Colonic mucosa (tissue), 4 donors: Measurements from ENCODE around the gene RGS12. TPM values are rescaled to one million over a fixed set of nuclear protein-coding genes. Genes with fewer than 3 reads are reported as not detected.

ENCODE experiments used
- DNase-seq: peaks from one replicate; pipeline ENCODE4 v3.0.0-alpha.2; 2020
- H3K27ac ChIP-seq: fragments of 200-600 bp; one replicate; pipeline ENCODE4 v1.8.0; 2021
- H3K27me3 ChIP-seq: fragments of 200-600 bp; one replicate; pipeline ENCODE4 v1.8.0; 2021
- H3K36me3 ChIP-seq: fragments of 200-600 bp; one replicate; pipeline ENCODE4 v1.8.0; 2021
- H3K4me1 ChIP-seq: fragments of 200-600 bp; one replicate; pipeline ENCODE4 v1.8.0; 2021; ENCODE audit warnings: mild to moderate bottlenecking
- H3K4me3 ChIP-seq: fragments of 200-600 bp; one replicate; pipeline ENCODE4 v1.8.0; 2021
- H3K9ac ChIP-seq, 2 donors: one replicate each; pipeline ENCODE4 v1.7.0; 2013; ENCODE audit warnings: control low read depth in 2 of 2, low read depth in 2 of 2, low read length in 2 of 2
- H3K9me3 ChIP-seq: fragments of 200-600 bp; one replicate; pipeline ENCODE4 v1.8.0; 2021
- intact Hi-C: fragments of 100-400 bp; cut with DNase I; formaldehyde crosslinking; loops from one replicate; pipeline ENCODE4 v1.14.1; 2022
- total RNA-seq, 2 donors: library from RNA; stranded (reverse); fragmentation: NEBNext Ultra II Directional in 1 of 2; extraction: Animal tissue kit (Norgen Biotek cat#: 25700) in 1 of 2; gene quantifications; one replicate each; pipeline ENCODE4 v1.2.1, GENCODE V29; 2021
- TF ChIP-seq, protein P1 (sequence below): fragments of 200-600 bp; IDR thresholded peaks from one replicate; pipeline ENCODE4 v1.8.0; 2022; ENCODE audit warnings: antibody characterized with exemption, mild to moderate bottlenecking
- donor health status: healthy.
- donor health status: DM: no; HTN: no; CAD: no.
- donor health status: DM: no; HTN: no; CAD: no.

Gene RGS12
- total RNA-seq, 2 donors from 2014 or later: 18.0 to 25.7 TPM

DNA sequence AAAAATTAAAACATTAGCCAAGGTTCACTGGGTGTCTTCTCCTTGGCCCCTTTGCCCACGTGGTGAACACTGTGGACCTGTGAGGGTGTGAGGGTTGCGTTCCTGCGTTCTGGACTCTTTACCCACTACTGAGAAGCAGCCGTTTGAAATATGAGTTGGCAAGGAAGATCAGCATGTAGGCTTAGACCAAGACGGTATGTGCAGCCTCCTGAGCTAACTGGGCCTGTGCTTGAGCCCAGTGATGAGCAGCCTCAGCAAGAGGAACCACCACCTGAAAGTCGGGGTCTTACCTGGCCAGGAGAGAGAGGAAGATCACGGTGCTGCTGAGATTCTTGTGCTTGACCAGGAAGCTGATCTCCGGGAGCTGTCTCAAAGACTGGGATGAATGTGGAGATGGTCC, 19.5 kb downstream of the RGS12 start:
- TF ChIP-seq, protein P1, sequence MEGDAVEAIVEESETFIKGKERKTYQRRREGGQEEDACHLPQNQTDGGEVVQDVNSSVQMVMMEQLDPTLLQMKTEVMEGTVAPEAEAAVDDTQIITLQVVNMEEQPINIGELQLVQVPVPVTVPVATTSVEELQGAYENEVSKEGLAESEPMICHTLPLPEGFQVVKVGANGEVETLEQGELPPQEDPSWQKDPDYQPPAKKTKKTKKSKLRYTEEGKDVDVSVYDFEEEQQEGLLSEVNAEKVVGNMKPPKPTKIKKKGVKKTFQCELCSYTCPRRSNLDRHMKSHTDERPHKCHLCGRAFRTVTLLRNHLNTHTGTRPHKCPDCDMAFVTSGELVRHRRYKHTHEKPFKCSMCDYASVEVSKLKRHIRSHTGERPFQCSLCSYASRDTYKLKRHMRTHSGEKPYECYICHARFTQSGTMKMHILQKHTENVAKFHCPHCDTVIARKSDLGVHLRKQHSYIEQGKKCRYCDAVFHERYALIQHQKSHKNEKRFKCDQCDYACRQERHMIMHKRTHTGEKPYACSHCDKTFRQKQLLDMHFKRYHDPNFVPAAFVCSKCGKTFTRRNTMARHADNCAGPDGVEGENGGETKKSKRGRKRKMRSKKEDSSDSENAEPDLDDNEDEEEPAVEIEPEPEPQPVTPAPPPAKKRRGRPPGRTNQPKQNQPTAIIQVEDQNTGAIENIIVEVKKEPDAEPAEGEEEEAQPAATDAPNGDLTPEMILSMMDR: no peak
- H3K4me3 ChIP-seq: no peak overlapping the region
- DNase-seq: no peak
- no peaks in the 10 kb centered on the region for H3K36me3 ChIP-seq
- H3K4me1 ChIP-seq: no peaks in the 10 kb centered on the region
- H3K9me3 ChIP-seq: no peaks in the 10 kb centered on the region
- H3K27ac ChIP-seq: no peak overlapping the region
- intact Hi-C loops: no loop called here
- no peaks in the 10 kb centered on the region for H3K27me3 ChIP-seq
- H3K9ac ChIP-seq: no peak overlapping the region

DNA sequence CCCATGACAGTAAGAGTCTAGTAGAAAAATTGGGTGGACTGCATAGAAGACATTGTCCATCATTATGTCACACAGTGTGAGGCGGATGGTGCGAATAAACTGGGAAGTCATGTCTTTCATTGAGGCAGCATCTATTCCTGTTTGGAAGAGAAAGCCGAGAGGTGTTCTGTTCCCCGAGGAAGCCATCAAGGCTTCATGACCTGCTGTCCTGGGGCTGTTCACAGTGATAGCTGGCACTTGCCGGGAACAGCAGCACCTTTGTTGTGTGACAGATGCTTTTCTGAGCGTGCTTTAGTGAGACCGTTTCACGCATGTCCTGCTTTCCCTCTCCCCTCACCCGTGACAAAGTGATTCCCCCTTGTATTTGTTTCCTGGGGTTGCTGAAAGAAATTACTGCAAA, 20.3 kb downstream of the RGS12 start:
- TF ChIP-seq, protein P1: no peak
- no peak overlapping the region for H3K9ac ChIP-seq
- intact Hi-C loops: no loop called here
- no peaks in the 10 kb centered on the region for H3K9me3 ChIP-seq
- H3K4me3 ChIP-seq: no peak overlapping the region
- DNase-seq: no peak
- no peaks in the 10 kb centered on the region for H3K4me1 ChIP-seq
- H3K27me3 ChIP-seq: no peaks in the 10 kb centered on the region
- H3K27ac ChIP-seq: no peak overlapping the region
- no peaks in the 10 kb centered on the region for H3K36me3 ChIP-seq

- H3K9ac ChIP-seq: no peak overlapping the region
Measured at GRCh38 chr4:3313556-3314228, 20.9 kb downstream of the RGS12 start.

DNA sequence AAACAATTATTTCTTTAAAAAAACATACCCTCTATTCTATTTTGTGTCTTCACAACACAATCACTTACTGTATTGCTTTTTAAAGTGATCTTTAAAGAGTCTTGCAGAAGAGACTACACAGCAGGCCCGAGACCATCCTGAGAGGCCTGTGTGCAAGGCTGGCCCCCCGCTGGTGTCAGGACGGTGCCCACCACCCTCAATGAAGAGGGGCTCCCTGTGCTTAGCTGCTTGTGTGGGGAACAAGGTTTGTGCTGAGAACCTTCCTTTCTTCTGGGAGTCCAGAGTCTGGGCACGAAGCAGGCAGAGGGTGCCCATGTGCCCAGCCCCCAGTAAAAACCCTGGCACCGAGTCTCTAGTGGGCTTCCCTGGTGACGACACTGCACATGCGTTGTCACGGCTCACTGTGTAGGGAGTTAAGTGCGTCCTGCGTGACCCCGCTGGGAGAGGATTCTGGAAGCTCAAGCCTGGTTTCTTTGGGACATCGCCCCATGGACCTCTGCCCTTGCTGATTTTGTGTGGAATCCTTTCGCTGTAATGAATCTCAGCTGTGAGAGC, 22.0 kb downstream of the RGS12 start:
- TF ChIP-seq, protein P1: no peak
- DNase-seq: peak; percentile 10
- H3K9ac ChIP-seq: no peak overlapping the region
- no peak overlapping the region for H3K27ac ChIP-seq
- intact Hi-C loops: no loop called here
- H3K9me3 ChIP-seq: no peaks in the 10 kb centered on the region
- no peaks in the 10 kb centered on the region for H3K4me1 ChIP-seq
- no peaks in the 10 kb centered on the region for H3K27me3 ChIP-seq
- H3K36me3 ChIP-seq: no peaks in the 10 kb centered on the region
- no peak overlapping the region for H3K4me3 ChIP-seq

More at GRCh38 chr4:3313556-3314228, 20.9 kb downstream of the RGS12 start:
- TF ChIP-seq, protein P1: no peak
- no peaks in the 10 kb centered on the region for H3K4me1 ChIP-seq
- H3K4me3 ChIP-seq: no peak overlapping the region
- intact Hi-C loops: no loop called here
- H3K9me3 ChIP-seq: no peaks in the 10 kb centered on the region
- no peaks in the 10 kb centered on the region for H3K27me3 ChIP-seq
- H3K36me3 ChIP-seq: no peaks in the 10 kb centered on the region
- no peak for DNase-seq
- no peak overlapping the region for H3K27ac ChIP-seq

DNA sequence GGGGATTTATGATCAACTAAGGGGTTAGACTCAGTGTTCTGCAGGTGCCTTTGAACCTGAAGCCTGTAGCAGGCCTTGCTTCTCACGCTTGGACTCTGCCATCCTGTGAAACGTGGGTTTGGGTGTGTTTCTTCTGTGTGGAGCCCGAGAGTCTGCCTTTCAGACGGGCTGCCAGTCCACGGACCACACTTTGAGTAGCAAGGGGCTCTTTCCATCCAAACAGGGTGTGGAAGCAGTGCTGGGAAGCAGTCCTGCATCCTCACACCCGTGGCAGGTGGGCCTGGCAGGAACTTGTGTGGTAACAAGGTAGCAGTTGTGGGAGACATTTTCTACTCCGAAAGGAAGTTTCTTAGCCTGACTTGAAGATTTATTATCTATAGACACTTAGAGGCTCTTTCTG, 22.7 kb downstream of the RGS12 start:
- no peaks in the 10 kb centered on the region for H3K9me3 ChIP-seq
- H3K9ac ChIP-seq: no peak overlapping the region
- H3K4me1 ChIP-seq: no peaks in the 10 kb centered on the region
- H3K27ac ChIP-seq: no peak overlapping the region
- intact Hi-C loops: no loop called here
- no peaks in the 10 kb centered on the region for H3K36me3 ChIP-seq
- no peak overlapping the region for H3K4me3 ChIP-seq
- H3K27me3 ChIP-seq: no peaks in the 10 kb centered on the region
- TF ChIP-seq, protein P1: no peak
- DNase-seq: peak; percentile 13
